ENCODE data around the gene POLR2L.

- TF ChIP-seq CTCF (IDR thresholded peaks at IDR 0.05), result no peak
- TF ChIP-seq POLR2A (IDR thresholded peaks at IDR 0.05), result no peak
Measured at GRCh38 chr11:849104-849824, 6.9 kb upstream of the POLR2L start.
